ENCODE results near the gene HDAC7. TPM values are rescaled to one million over a fixed set of nuclear protein-coding genes. Genes with fewer than 3 reads are reported as not detected.

Gene HDAC7
- total and polyA plus RNA-seq, 2 donors (not counting 1 experiment from before 2014, with no cell fraction given), result 28.1 to 31.6 TPM

- H3K4me1 ChIP-seq (ENCODE audit: control insufficient read depth, extremely low read depth, insufficient read depth, low read length), result no peaks in the 10 kb centered on the region
- H3K4me3 ChIP-seq (replicated peaks in 1 of 4; ENCODE audit: control extremely low read depth in 1 of 4, insufficient read depth in 1 of 4, low read depth in 3 of 4, low read length in 4 of 4), result no peak overlapping the region
- H3K4me2 ChIP-seq (ENCODE audit: extremely low read depth, insufficient read depth, low read length), result no peak overlapping the region
- H3K36me3 ChIP-seq (ENCODE audit: control insufficient read depth, insufficient read depth, low read length), result peaks cover 70% of the 10 kb centered on the region
- no peaks in the 10 kb centered on the region for H3K27me3 ChIP-seq (ENCODE audit: control insufficient read depth, insufficient read depth, low read length)
- no peak for DNase-seq (ENCODE audit: low read depth in 2 of 2)
- H3K27ac ChIP-seq (ENCODE audit: insufficient read depth, low read length), result no peak overlapping the region
- H4K20me1 ChIP-seq (ENCODE audit: control insufficient read depth, extremely low read depth, insufficient read depth, low read length), result no peaks in the 10 kb centered on the region
- no peak overlapping the region for H3K9ac ChIP-seq (ENCODE audit: insufficient read depth, low read length)
- no peaks in the 10 kb centered on the region for H3K79me2 ChIP-seq (ENCODE audit: control insufficient read depth, insufficient read depth, low read length)
- no peak for TF ChIP-seq EZH2 (IDR thresholded peaks at IDR 0.05; ENCODE audit: low read length, missing control alignments)
- TF ChIP-seq CTCF (conservative IDR thresholded peaks at IDR 0.05 in 1 of 2, IDR thresholded peaks at IDR 0.05 in 1 of 2; ENCODE audit: low read depth in 1 of 2, low read length in 2 of 2), result no peak
- H3K9me3 ChIP-seq (ENCODE audit: control insufficient read depth, insufficient read depth, low read depth, low read length), result no peaks in the 10 kb centered on the region
- H2AFZ ChIP-seq (ENCODE audit: low read length), result no peak overlapping the region
Measured at GRCh38 chr12:47789141-47789540, 30.6 kb downstream of the HDAC7 start.

- H2AFZ ChIP-seq (ENCODE audit: low read length), result no peak overlapping the region
- no peaks in the 10 kb centered on the region for H3K4me1 ChIP-seq (ENCODE audit: control insufficient read depth, extremely low read depth, insufficient read depth, low read length)
- no peaks in the 10 kb centered on the region for H3K9me3 ChIP-seq (ENCODE audit: control insufficient read depth, insufficient read depth, low read depth, low read length)
- no peak overlapping the region for H3K4me3 ChIP-seq (replicated peaks in 1 of 4; ENCODE audit: control extremely low read depth in 1 of 4, insufficient read depth in 1 of 4, low read depth in 3 of 4, low read length in 4 of 4)
- TF ChIP-seq CTCF (conservative IDR thresholded peaks at IDR 0.05 in 1 of 2, IDR thresholded peaks at IDR 0.05 in 1 of 2; ENCODE audit: low read depth in 1 of 2, low read length in 2 of 2) (no peak), EZH2 (IDR thresholded peaks at IDR 0.05; ENCODE audit: low read length, missing control alignments) (no peak)
- H3K27ac ChIP-seq (ENCODE audit: insufficient read depth, low read length), result no peak overlapping the region
- no peak overlapping the region for H3K9ac ChIP-seq (ENCODE audit: insufficient read depth, low read length)
- no peak overlapping the region for H3K4me2 ChIP-seq (ENCODE audit: extremely low read depth, insufficient read depth, low read length)
- peaks cover 67% of the 10 kb centered on the region for H3K36me3 ChIP-seq (ENCODE audit: control insufficient read depth, insufficient read depth, low read length)
- H4K20me1 ChIP-seq (ENCODE audit: control insufficient read depth, extremely low read depth, insufficient read depth, low read length), result no peaks in the 10 kb centered on the region
- DNase-seq (ENCODE audit: low read depth in 2 of 2), result no peak
- no peaks in the 10 kb centered on the region for H3K27me3 ChIP-seq (ENCODE audit: control insufficient read depth, insufficient read depth, low read length)
- H3K79me2 ChIP-seq (ENCODE audit: control insufficient read depth, insufficient read depth, low read length), result no peaks in the 10 kb centered on the region
Measured at GRCh38 chr12:47787596-47788319, 31.9 kb downstream of the HDAC7 start.

- no peak overlapping the region for H3K4me3 ChIP-seq (replicated peaks in 1 of 4; ENCODE audit: control extremely low read depth in 1 of 4, insufficient read depth in 1 of 4, low read depth in 3 of 4, low read length in 4 of 4)
- H3K79me2 ChIP-seq (ENCODE audit: control insufficient read depth, insufficient read depth, low read length), result no peaks in the 10 kb centered on the region
- H3K4me2 ChIP-seq (ENCODE audit: extremely low read depth, insufficient read depth, low read length), result no peak overlapping the region
- no peaks in the 10 kb centered on the region for H3K4me1 ChIP-seq (ENCODE audit: control insufficient read depth, extremely low read depth, insufficient read depth, low read length)
- no peak for DNase-seq (ENCODE audit: low read depth in 2 of 2)
- TF ChIP-seq CTCF (conservative IDR thresholded peaks at IDR 0.05 in 1 of 2, IDR thresholded peaks at IDR 0.05 in 1 of 2; ENCODE audit: low read depth in 1 of 2, low read length in 2 of 2) (no peak), EZH2 (IDR thresholded peaks at IDR 0.05; ENCODE audit: low read length, missing control alignments) (no peak)
- no peaks in the 10 kb centered on the region for H3K27me3 ChIP-seq (ENCODE audit: control insufficient read depth, insufficient read depth, low read length)
- no peak overlapping the region for H3K27ac ChIP-seq (ENCODE audit: insufficient read depth, low read length)
- H3K36me3 ChIP-seq (ENCODE audit: control insufficient read depth, insufficient read depth, low read length), result peaks cover 62% of the 10 kb centered on the region
- no peak overlapping the region for H3K9ac ChIP-seq (ENCODE audit: insufficient read depth, low read length)
- no peaks in the 10 kb centered on the region for H4K20me1 ChIP-seq (ENCODE audit: control insufficient read depth, extremely low read depth, insufficient read depth, low read length)
- no peaks in the 10 kb centered on the region for H3K9me3 ChIP-seq (ENCODE audit: control insufficient read depth, insufficient read depth, low read depth, low read length)
- H2AFZ ChIP-seq (ENCODE audit: low read length), result no peak overlapping the region
Measured at GRCh38 chr12:47786662-47787280, 32.9 kb downstream of the HDAC7 start.
